ENCODE results near the gene CST9. TPM values are rescaled to one million over a fixed set of nuclear protein-coding genes. Genes with fewer than 3 reads are reported as not detected.

Gene CST9
- total RNA-seq, 1 experiment from 2014 or later = not detected

GRCh38 chr20:23652926-23653325 is 47.2 kb upstream of the CST9 start:
- no peaks in the 10 kb centered on the region for H4K20me1 ChIP-seq (ENCODE audit: control insufficient read depth, insufficient read depth, insufficient read length)
- no peak overlapping the region for H2BK12ac ChIP-seq (ENCODE audit: insufficient read length, low read depth, low read length)
- no peak overlapping the region for H4K8ac ChIP-seq (replicated peaks; ENCODE audit: insufficient read length, low read depth, low read length)
- no peak overlapping the region for H3K9ac ChIP-seq (ENCODE audit: extremely low read depth, insufficient read length, low read length)
- no peaks in the 10 kb centered on the region for H3K27me3 ChIP-seq (ENCODE audit: insufficient read depth, low read length)
- H3K4me1 ChIP-seq (ENCODE audit: insufficient read depth, low read length) = no peaks in the 10 kb centered on the region
- Mint-ChIP-seq H3K27ac (no peak overlapping the region), H3K4me1 (peaks cover 0 to 16% of the 10 kb centered on the region in 2 experiments; a peak in 3 of 4 replicates), H3K9me3 (no peaks in the 10 kb centered on the region), H3K36me3 (ENCODE audit: insufficient read depth in 1 of 3, low read depth in 3 of 3) (no peaks in the 10 kb centered on the region), H3K27me3 (ENCODE audit: low read depth) (no peaks in the 10 kb centered on the region; the same call in none of the 2 replicates), H3K4me3 (no peak overlapping the region)
- TF ChIP-seq, protein P1, sequence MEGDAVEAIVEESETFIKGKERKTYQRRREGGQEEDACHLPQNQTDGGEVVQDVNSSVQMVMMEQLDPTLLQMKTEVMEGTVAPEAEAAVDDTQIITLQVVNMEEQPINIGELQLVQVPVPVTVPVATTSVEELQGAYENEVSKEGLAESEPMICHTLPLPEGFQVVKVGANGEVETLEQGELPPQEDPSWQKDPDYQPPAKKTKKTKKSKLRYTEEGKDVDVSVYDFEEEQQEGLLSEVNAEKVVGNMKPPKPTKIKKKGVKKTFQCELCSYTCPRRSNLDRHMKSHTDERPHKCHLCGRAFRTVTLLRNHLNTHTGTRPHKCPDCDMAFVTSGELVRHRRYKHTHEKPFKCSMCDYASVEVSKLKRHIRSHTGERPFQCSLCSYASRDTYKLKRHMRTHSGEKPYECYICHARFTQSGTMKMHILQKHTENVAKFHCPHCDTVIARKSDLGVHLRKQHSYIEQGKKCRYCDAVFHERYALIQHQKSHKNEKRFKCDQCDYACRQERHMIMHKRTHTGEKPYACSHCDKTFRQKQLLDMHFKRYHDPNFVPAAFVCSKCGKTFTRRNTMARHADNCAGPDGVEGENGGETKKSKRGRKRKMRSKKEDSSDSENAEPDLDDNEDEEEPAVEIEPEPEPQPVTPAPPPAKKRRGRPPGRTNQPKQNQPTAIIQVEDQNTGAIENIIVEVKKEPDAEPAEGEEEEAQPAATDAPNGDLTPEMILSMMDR (conservative IDR thresholded peaks at IDR 0.05) = no peak
- no peak overlapping the region for H3T11ph ChIP-seq (ENCODE audit: low read length)
- no peak overlapping the region for H3K14ac ChIP-seq (ENCODE audit: insufficient read depth, low read length)
- H2AK5ac ChIP-seq (ENCODE audit: insufficient read length, low read length) = no peak overlapping the region
- no peak overlapping the region for H3K27ac ChIP-seq (ENCODE audit: insufficient read length, low read depth, low read length)
- no peak overlapping the region for H3K56ac ChIP-seq (ENCODE audit: insufficient read length, low read depth, low read length)
- no peak overlapping the region for H2AFZ ChIP-seq (ENCODE audit: low read length)
- H3K9me3 ChIP-seq (ENCODE audit: control insufficient read depth, low read depth, low read length) = no peaks in the 10 kb centered on the region
- no peak for DNase-seq
- no peak overlapping the region for H4K91ac ChIP-seq (ENCODE audit: insufficient read length, low read depth, low read length)
- H3K23me2 ChIP-seq (ENCODE audit: insufficient read length, low read depth, low read length, poor library complexity, severe bottlenecking) = no peaks in the 10 kb centered on the region
- no peak overlapping the region for H2BK20ac ChIP-seq (ENCODE audit: low read depth, low read length, poor library complexity, severe bottlenecking)
- no peak overlapping the region for H4K5ac ChIP-seq (ENCODE audit: insufficient read length, low read depth, low read length)
- no peak overlapping the region for H2BK5ac ChIP-seq (ENCODE audit: insufficient read length, low read length)
- no peak overlapping the region for H3K4ac ChIP-seq (ENCODE audit: low read depth, low read length)
- H3K4me2 ChIP-seq (ENCODE audit: insufficient read depth, insufficient read length, low read length) = no peak overlapping the region
- no peak overlapping the region for H2BK120ac ChIP-seq (ENCODE audit: low read depth, low read length, poor library complexity, severe bottlenecking)
- no peak overlapping the region for H3K18ac ChIP-seq (ENCODE audit: insufficient read length, low read depth, low read length)
- WGBS (ENCODE audit: extremely low coverage, insufficient read length, low lambda C conversion rate) = no CpG with 5 or more reads among the region's 2 CpGs
- no peaks in the 10 kb centered on the region for H3K79me1 ChIP-seq (ENCODE audit: insufficient read depth, low read depth, low read length, poor library complexity, severe bottlenecking)
- H3K23ac ChIP-seq (ENCODE audit: insufficient read length, low read depth, low read length) = no peak overlapping the region
- H3K79me2 ChIP-seq (ENCODE audit: insufficient read depth, low read length) = no peaks in the 10 kb centered on the region
- H2BK15ac ChIP-seq (ENCODE audit: low read depth, low read length) = no peak overlapping the region
